GM10266 (cell line): ENCODE data around the gene KCNMA1.

Experiments used
- DNase-seq: peaks from one replicate; pipeline ENCODE4 v3.0.0; 2012; ENCODE audit errors: extremely low spot score
- TF ChIP-seq, protein P1 (sequence below): IDR thresholded peaks from 2 replicates; pipeline ENCODE4 v1.5.1; 2012; ENCODE audit warnings: mild to moderate bottlenecking, low read depth; ENCODE audit not compliant: control insufficient read depth, insufficient read depth; ENCODE audit errors: missing control alignments

Gene KCNMA1

DNA sequence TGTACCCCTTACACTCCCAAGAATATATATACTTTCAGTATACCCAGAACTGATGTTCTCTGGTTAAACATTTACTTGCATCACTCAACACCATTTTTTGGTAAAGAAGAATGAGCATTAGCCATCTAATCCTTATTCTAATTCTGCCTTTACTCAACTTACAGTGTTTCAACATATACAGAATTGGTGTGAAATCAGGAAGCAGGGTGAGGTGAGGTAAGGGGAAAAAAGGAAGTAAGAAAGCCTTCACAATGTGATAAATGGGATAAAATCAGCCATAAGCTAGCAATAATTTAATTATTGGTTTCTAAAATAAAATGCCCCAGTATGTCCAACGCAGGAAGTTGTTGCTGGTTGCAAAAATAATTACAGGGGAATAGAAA is 605.4 kb downstream of the KCNMA1 start:
- DNase-seq = no peak

DNA sequence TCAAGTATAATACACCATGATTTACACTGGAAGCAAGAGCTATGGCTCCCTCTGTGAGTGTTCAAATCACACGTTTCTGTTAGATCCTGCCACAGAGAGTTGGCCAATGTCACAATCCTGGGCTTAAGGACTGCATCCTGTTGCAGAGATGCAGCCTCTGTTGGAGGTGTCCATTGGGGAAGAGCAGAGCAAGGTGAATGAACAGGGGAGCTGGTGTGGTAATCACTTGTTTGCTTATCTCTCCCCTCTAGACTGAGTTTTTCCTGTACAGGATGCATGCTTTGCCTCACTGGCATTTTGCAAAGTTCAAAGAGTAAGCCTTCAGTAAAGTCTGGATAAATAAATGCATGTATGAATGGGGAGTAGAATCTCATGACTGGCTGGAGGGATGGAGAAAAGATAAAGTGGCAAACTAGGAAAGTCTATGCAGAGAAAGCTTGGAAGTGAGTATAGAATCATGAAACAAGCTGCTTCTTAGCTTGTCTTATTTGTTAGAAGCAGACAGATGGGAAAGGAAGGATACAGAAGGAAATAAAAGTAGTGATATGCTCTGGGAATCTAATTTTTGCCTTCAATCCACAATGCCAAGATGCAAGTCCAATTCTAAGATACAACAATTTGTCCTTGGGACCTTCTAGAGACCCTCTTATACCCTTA is 605.9 kb downstream of the KCNMA1 start:
- DNase-seq = no peak
- TF ChIP-seq, protein P1, sequence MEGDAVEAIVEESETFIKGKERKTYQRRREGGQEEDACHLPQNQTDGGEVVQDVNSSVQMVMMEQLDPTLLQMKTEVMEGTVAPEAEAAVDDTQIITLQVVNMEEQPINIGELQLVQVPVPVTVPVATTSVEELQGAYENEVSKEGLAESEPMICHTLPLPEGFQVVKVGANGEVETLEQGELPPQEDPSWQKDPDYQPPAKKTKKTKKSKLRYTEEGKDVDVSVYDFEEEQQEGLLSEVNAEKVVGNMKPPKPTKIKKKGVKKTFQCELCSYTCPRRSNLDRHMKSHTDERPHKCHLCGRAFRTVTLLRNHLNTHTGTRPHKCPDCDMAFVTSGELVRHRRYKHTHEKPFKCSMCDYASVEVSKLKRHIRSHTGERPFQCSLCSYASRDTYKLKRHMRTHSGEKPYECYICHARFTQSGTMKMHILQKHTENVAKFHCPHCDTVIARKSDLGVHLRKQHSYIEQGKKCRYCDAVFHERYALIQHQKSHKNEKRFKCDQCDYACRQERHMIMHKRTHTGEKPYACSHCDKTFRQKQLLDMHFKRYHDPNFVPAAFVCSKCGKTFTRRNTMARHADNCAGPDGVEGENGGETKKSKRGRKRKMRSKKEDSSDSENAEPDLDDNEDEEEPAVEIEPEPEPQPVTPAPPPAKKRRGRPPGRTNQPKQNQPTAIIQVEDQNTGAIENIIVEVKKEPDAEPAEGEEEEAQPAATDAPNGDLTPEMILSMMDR = no peak

More for the DNA sequence above, 605.4 kb downstream of the KCNMA1 start:
- TF ChIP-seq, protein P1 = no peak

DNA sequence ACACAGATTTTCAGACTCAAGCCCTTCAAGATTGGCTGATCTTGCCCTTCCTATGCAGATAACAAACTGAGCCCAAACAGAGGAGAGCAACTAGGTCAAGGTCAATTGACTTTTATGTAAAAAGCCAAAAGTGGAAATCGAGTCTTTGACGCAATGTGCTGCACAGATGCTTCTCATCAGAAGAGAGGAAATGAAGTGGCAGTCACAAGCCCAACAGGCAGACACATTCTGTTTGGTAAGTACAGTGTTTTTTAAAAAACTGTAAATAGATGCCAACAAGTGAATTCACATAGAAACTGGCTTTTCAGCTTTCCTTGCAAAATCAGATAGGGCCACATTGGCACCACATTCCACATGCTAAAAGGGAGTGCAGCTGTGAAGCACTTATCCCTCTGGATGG is 606.6 kb downstream of the KCNMA1 start:
- no peak for DNase-seq
- TF ChIP-seq, protein P1 = no peak

DNA sequence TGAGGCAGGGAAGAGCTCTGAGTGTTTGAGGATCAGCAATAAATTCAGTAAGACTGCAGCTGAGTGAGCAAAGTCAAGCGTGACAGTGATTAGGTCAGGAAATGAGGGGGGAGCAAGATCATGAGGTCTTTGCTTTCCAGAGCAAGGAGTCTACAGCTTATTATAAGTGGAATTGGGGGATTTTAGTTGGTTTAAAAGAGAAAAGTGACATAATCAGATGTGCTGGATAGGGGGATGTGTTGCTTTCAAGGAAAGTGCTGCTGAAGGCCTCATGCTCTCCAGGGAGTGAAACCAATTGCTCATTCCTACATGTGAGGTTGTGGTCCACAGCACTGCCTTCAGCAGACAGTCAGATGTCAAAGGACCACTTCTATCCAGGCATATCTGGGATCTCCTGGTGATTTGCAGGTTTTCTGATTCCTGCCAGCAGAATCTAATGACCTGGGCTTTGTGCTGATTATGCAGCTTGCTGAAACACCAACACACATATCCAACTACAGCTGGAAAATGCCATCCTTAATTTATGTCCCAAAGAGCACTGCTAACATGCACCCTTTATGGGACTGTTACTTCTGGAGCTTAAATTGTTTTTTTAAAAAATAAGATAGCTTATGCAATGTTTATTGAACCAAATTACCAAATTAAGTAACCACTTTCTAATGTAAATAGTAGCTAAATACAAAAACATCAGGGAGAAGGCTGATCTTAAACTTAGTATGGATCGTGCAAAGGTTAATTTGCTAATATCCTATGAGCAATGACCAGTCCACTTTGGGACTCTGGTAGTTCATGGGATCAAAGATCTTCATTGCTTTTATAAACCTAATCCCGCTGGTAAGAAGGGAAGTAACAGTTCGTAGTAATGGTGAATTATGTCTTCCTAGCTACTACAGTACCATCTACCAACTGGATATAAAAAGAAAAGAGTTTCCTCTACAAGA is 607.6 kb downstream of the KCNMA1 start:
- no peak for DNase-seq
- TF ChIP-seq, protein P1 = no peak

DNA sequence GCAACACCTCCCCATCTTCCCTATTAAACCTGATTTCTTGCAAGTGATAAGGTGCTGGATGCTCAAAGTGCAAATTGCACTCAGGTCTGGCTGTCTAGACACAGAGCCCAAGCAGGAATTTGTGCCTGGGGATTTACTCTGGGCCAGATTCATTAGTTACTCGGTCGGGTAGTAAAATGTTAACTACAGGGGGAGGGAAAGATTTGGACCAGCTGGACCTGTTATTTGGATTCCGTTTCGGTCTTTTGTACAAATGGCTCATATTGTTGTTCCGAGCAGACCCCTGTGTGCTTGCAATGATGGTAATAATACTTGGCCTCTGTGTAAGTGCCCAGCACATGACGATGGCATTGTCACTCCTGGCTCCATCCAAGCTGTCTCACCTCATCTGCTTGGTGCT is 609.6 kb downstream of the KCNMA1 start:
- DNase-seq = no peak
- TF ChIP-seq, protein P1 = no peak

DNA sequence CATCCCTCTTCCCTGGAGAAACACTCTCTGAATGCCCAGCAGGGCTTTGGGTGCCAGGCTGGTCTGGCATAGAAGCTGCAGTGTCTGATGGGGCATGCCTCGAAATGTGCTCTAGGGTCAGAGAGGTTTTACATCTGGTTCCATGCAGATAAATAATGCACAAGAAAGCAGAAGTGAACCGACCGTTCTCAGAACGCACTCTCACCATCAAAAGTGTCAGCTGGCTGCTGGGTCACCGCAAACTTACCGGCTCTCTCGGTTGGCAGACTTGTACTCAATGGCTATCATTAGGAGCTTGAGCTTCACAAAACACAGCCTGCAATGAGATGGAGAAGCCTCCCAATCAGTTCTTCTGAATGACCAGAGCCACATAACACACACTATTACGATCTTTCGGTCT is 610.0 kb downstream of the KCNMA1 start:
- TF ChIP-seq, protein P1 = no peak
- DNase-seq = no peak

DNA sequence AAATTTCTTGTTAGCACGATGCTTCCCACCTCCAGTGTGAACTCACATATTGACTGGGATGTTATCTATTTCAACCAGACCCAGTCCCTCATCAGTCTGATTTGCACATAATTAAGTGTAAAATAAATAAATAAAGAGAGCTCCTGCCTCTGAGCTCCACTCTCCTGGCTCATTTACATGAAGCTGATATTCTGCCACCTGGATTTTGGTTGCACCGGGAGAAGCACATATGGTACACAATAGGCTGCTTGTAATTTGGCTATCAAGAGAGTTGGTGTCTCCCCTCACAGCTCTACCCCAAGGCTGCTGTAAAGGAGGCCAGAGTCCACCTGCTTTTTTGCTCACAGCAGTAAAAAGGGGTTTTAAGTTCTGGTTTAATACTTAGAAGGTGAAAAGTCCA is 610.5 kb downstream of the KCNMA1 start:
- TF ChIP-seq, protein P1 = no peak
- DNase-seq = no peak
